SU-DHL-6 (cell line): ENCODE measurements around the gene RNF130.

Experiments used
- EZH2phosphoT487 ChIP-seq: fragments of 200-600 bp; sonication (generic), shearing (Covaris generic); conservative IDR thresholded peaks from 2 replicates; pipeline ENCODE4 v1.6.1; 2018; ENCODE audit warnings: mild to moderate bottlenecking, antibody characterized with exemption, low read length, moderate library complexity, mixed read lengths
- TF ChIP-seq, protein P1 (sequence below): fragments of 200-600 bp; sonication (generic); IDR thresholded peaks from one replicate; pipeline ENCODE4 v1.5.1; 2017; ENCODE audit warnings: antibody characterized with exemption, mild to moderate bottlenecking, low read length, moderate library complexity; ENCODE audit not compliant: insufficient read depth, poor library complexity, severe bottlenecking

DNA sequence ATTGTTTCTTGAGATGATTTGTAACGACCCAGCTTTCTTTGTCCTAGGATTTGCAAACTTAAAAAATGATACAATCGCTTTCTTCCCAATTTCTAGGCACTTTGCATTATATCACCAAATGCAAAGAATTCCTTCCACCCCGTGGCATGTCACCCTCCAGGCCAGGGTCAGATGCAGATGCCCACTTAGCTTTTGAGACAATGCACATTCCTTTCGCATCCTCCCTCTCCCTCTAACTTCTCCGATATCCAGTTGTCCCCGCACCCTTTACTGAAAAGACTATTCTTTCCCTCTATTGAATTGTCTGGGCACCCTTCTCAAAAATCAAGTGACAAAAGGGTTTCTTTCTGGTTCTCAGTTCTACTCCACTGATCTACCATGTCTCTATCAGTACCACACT, 17.3 kb downstream of the RNF130 start:
- TF ChIP-seq, protein P1, sequence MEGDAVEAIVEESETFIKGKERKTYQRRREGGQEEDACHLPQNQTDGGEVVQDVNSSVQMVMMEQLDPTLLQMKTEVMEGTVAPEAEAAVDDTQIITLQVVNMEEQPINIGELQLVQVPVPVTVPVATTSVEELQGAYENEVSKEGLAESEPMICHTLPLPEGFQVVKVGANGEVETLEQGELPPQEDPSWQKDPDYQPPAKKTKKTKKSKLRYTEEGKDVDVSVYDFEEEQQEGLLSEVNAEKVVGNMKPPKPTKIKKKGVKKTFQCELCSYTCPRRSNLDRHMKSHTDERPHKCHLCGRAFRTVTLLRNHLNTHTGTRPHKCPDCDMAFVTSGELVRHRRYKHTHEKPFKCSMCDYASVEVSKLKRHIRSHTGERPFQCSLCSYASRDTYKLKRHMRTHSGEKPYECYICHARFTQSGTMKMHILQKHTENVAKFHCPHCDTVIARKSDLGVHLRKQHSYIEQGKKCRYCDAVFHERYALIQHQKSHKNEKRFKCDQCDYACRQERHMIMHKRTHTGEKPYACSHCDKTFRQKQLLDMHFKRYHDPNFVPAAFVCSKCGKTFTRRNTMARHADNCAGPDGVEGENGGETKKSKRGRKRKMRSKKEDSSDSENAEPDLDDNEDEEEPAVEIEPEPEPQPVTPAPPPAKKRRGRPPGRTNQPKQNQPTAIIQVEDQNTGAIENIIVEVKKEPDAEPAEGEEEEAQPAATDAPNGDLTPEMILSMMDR: no peak
- TF ChIP-seq EZH2phosphoT487: no peak
